Lower lobe of right lung (tissue), 2 donors: ENCODE data around the gene CASTOR1. TPM values are rescaled to one million over a fixed set of nuclear protein-coding genes. Genes with fewer than 3 reads are reported as not detected.

Experiments used
- ATAC-seq, 2 donors: fragments of 200-7000 bp; cut with Tn5 transposase; one replicate each; pipeline ENCODE4 v1.9.1; 2020 to 2022; ENCODE audit warnings: mild to moderate bottlenecking in 2 of 2, moderate library complexity in 2 of 2
- DNase-seq: peaks from one replicate; pipeline ENCODE4 v3.0.0-alpha.2; 2020
- H3K27ac ChIP-seq: fragments of 200-600 bp; one replicate; pipeline ENCODE4 v1.8.0; 2022
- H3K27me3 ChIP-seq: fragments of 200-600 bp; one replicate; pipeline ENCODE4 v1.8.0; 2022; ENCODE audit warnings: low read depth
- H3K36me3 ChIP-seq: fragments of 200-600 bp; one replicate; pipeline ENCODE4 v1.8.0; 2022; ENCODE audit warnings: mild to moderate bottlenecking
- H3K4me1 ChIP-seq: fragments of 200-600 bp; one replicate; pipeline ENCODE4 v1.8.0; 2022
- H3K4me3 ChIP-seq: fragments of 200-600 bp; one replicate; pipeline ENCODE4 v1.8.0; 2022; ENCODE audit warnings: mild to moderate bottlenecking
- H3K9me3 ChIP-seq: fragments of 200-600 bp; one replicate; pipeline ENCODE4 v1.8.0; 2022
- CTCF ChIP-seq: fragments of 200-600 bp; IDR thresholded peaks from one replicate; pipeline ENCODE4 v1.8.0; 2022; ENCODE audit warnings: antibody characterized with exemption, mild to moderate bottlenecking
- intact Hi-C: fragments of 100-400 bp; cut with DNase I; formaldehyde crosslinking; loops from one replicate; pipeline ENCODE4 v1.11.0; 2022
- total RNA-seq: library from RNA; stranded (reverse); fragmentation: NEBNext Ultra II Directional; extraction: Animal tissue kit (Norgen Biotek cat#: 25700); gene quantifications from one replicate; pipeline ENCODE4 v1.2.1, GENCODE V29; 2021
- donor health status: DM: no; HTN: yes; CAD: no; lungs with severe emphysema.

The CASTOR1 gene
- total RNA-seq, 1 donor from 2014 or later: 16.2 TPM

GRCh38 chr22:30335236-30335635 lies 45.9 kb upstream of the CASTOR1 start:
- Histone ChIP-seq H3K27ac (no peak overlapping the region), H3K36me3 (peaks cover 99% of the 10 kb centered on the region), H3K4me1 (no peaks in the 10 kb centered on the region), H3K27me3 (no peaks in the 10 kb centered on the region), H3K4me3 (no peak overlapping the region), H3K9me3 (no peaks in the 10 kb centered on the region)
- DNase-seq (no peak), ATAC-seq (no peak)
- intact Hi-C loops: no loop called here
- TF ChIP-seq CTCF: no peak

- DNase-seq (no peak), ATAC-seq (peak in 1 of 2 donors; percentile 20)
- TF ChIP-seq CTCF: no peak
- H3K36me3 ChIP-seq: peaks cover 96% of the 10 kb centered on the region
- no peaks in the 10 kb centered on the region for H3K27me3 ChIP-seq
- H3K4me1 ChIP-seq: no peaks in the 10 kb centered on the region
- no peak overlapping the region for H3K27ac ChIP-seq
- no peak overlapping the region for H3K4me3 ChIP-seq
- no peaks in the 10 kb centered on the region for H3K9me3 ChIP-seq
- intact Hi-C loops: no loop called here
Measured at GRCh38 chr22:30334646-30335045, 45.3 kb upstream of the CASTOR1 start.

- Histone ChIP-seq H3K9me3 (no peaks in the 10 kb centered on the region), H3K4me1 (no peaks in the 10 kb centered on the region), H3K4me3 (no peak overlapping the region), H3K27ac (no peak overlapping the region), H3K27me3 (no peaks in the 10 kb centered on the region), H3K36me3 (peaks cover 88% of the 10 kb centered on the region)
- intact Hi-C loops: no loop called here
- ATAC-seq: no peak
- DNase-seq: no peak
- TF ChIP-seq CTCF: no peak
Measured at GRCh38 chr22:30333707-30334087, 44.4 kb upstream of the CASTOR1 start.

GRCh38 chr22:30332994-30333706 lies 43.8 kb upstream of the CASTOR1 start:
- no peak for DNase-seq
- no peak for ATAC-seq
- peaks cover 2% of the 10 kb centered on the region for H3K4me1 ChIP-seq
- no peak overlapping the region for H3K27ac ChIP-seq
- intact Hi-C loops: no loop called here
- peaks cover 83% of the 10 kb centered on the region for H3K36me3 ChIP-seq
- TF ChIP-seq CTCF: no peak
- H3K9me3 ChIP-seq: no peaks in the 10 kb centered on the region
- H3K4me3 ChIP-seq: no peak overlapping the region
- no peaks in the 10 kb centered on the region for H3K27me3 ChIP-seq

- no peak for DNase-seq
- Histone ChIP-seq H3K27ac (no peak overlapping the region), H3K9me3 (no peaks in the 10 kb centered on the region), H3K4me1 (peaks cover 7% of the 10 kb centered on the region), H3K27me3 (no peaks in the 10 kb centered on the region), H3K36me3 (peaks cover 77% of the 10 kb centered on the region), H3K4me3 (no peak overlapping the region)
- no peak for ATAC-seq
- no peak for TF ChIP-seq CTCF
- intact Hi-C loops: no loop called here
Measured at GRCh38 chr22:30332551-30332950, 43.2 kb upstream of the CASTOR1 start.
